Epidermal melanocyte (primary cell): ENCODE measurements around the gene KCND2.
"Not testable (repeated sequence)": the region's sequence is repeated elsewhere in the genome, so short reads cannot be mapped to it uniquely, and the experiment has no call there.

Experiments
- DNase-seq: peaks from one replicate; pipeline ENCODE4 v3.0.0; 2011; ENCODE audit warnings: low spot score; ENCODE audit not compliant: insufficient read length

The KCND2 gene

DNA sequence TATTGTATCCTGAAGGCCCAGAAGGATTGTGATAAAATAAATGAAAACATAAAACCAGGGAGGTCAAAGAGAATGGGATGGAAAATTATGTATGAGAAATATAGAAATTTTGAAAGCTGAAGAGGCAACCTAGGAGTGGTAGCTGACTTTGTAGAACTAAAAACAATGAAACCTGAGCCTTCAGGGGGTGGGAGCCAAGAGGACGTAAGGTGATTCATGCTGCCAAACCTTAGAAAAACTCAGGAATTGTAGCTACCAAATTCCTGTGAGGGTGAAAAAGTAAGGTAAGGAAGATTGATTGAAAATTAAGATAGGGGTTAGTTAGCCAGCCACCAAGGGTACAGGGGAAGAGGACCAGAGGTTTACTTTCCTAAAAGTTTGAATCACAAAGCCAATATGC lies 213.2 kb downstream of the KCND2 start:
- no peak for DNase-seq

DNA sequence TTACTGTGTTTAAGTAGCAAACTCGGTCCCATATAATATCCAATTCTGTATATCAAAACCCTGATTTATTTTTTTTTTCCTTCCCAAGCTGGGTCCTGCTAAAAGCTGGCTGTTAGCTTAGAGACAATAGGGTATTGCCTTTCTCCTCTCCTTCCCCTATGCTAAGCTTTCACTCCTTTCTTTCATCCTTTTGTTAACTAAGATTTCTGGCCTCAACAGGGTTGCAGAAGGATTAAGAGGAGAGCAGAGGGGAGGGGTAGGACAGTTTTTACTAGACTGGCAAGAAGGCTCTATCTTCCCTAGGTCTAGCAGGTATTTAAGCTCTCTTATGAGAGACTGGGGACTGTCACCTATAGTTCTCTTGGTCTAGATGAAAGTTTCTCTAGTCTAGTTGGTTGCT lies 229.2 kb downstream of the KCND2 start:
- no peak for DNase-seq

DNA sequence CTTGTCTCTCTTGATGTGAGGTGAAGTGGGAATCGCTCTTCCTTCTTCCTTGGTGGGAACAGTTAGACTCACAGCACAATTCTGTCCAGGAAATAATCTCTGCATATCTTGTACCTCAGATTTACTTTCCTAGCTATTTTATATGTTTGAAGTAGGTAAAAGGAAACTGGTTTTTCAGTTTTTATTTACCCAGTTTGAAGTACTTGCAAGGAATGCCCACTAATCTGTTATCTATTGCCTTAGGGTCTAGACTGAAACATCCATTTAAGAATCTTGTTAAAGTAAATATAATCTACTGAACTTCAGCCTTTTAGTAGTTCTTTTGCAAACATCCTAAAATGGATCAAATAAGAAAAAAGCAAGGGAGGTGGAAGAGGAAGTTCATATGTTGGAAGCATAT lies 229.8 kb downstream of the KCND2 start:
- DNase-seq = no peak

DNA sequence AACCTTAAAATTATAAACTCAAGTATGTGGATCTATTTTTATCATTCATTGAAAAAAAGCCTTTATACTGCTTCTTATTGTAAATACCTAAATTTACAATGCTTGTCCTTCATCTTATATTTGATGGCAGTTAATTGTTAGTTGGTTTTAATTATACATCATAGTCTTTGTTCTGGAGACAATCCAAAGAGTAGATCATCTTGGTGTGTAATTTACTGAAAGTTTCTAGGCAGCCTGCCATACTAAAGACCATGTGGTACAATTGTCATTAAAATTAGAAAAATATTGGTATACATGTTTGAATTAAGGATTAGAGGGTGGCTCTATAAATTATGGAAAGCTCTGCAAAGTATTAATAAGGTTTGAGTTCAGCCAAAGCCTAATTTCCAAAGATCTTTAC lies 231.4 kb downstream of the KCND2 start:
- DNase-seq = no peak

DNA sequence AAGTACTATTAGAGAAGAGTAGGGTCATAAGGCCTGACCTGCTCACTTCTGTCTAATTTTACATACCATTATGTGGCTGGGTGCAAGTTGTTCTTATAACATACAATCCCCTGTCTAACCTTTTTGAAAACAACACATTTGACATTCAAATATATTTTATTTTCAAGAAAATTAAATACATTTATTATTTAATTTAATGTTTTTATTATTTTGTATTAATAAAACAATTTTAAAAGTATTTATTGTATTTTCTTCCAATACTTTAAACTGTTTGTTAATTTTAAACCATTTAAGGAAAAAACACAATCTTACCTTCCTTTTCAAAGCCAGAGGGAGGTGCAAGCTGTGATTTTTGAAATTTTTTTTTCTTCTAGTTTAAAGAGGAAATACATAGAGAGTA lies 232.8 kb downstream of the KCND2 start:
- no peak for DNase-seq

DNA sequence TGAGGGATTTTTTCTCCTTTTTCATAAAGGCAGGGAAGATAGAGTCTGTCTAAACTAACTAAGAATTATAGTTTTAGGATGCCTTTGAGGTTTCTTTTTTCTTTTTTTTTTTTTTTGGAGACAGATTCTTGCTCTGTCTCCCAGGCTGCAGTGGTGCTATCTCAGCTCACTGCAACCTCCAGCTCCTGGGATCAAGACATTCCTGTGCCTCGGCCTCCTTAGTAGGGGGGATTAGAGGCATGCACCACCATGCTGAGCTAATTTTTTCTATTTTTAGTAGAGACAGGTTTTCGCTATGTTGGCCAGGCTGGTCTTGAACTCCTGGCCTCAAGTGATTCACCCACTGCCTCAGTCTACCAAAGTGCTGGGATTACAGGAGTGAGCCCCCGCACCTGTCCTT lies 239.7 kb downstream of the KCND2 start:
- no peak for DNase-seq

DNA sequence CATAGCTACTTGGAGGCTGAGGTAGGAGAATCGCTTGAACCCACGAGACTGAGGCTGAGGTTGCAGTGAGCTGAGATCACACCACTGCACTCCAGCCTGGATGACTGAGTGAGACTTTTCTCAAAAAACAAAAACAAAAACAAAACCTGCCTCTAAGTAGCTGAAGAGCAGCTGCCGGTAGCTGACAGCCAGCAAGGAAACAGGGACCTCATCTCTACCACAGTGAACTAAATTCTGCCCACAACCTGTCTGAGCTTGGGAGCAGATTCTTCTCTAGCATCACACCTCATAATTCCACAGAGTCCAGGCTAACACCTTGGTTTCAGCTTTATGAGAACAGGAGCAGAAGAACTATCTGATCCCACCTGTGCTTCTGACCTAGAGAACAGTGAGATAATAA lies 246.2 kb downstream of the KCND2 start:
- DNase-seq = no peak

DNA sequence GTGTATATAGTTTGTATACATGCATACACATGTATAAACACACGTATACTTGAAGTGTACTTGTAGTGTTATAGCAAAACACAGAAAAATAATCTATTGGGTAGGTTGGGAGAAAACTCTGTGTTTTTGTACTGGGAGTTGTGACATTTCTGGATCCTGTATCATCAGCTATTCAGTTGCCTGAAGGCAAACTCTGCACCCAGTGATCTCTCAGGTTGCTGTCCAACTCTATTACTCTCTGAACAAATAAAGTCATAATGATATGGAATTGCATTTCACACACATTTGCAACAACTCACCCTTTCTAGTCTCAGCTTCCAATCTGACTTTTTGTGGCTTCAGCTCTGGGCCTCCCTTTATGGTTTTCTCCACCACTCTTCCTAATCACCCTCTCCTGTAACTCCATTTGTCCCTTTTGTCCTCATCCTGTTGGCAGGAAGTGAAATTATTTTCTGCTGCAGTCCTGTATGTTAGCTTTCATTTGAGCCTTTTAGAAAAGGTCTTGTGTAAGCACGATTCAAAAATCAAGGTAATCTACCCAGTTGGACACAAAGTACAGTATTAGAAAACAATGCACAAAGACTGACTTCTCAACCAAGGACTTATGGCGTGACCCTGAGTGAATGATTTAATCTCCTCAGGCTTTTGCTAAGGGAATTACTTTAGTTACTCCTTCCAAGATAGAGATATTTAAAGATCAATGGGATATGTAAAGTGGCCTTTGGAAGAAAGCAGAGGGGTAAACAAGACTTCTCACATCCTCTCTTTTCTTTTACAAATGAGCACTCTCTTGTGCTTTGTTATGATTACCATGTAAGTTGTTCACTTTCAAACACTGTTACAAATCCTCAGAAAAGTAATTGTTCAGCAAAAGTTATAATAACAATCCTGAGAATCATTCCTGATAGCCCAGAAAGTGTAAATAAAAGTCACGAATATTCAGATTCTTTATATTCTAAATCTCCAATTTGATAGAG lies 249.1 kb downstream of the KCND2 start:
- DNase-seq = no peak

DNA sequence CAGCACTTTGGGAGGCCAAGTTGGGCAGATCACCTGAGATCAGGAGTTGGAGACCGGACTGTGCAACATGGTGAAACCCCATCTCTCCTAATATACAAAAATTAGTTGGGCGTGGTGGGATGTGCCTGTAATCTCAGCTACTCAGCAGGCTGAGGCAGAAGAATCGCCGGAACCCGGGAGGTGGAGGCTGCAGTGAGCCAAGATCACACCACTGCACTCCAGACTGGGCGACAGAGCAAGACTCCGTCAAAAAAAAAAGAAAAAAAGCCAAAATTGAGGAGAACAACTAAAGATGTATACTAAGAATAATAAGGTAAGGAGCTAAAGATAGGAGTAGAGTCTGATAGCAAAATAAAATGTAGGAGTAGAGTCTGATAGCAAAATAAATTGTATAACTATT lies 251.0 kb downstream of the KCND2 start:
- no peak for DNase-seq

DNA sequence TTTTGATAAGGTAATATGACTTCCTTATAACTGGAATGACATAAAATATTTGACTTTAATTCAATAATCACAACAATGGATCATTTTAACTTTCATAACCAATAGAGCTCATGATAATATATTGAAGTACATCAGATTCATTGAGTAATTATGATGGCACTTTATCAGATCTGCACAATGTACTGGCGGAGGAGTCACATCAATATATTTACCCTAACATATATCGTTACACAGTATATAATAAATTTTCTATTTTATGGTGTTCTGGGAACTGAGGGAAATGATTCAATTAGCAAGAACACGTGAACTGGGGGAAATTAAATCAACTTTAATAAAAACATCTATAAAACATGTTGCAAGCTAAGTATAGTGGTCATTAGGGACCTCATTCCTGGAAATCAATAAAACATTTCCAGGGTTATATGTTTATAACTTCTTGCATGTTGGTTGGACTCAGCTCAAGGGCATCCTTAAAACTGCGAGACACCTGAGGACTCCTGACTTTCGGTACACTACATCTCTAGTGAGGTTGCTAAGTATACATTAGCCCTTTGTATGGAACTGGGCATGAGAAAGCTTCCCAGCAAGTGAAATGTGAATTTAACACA lies 254.0 kb downstream of the KCND2 start:
- DNase-seq = no peak

DNA sequence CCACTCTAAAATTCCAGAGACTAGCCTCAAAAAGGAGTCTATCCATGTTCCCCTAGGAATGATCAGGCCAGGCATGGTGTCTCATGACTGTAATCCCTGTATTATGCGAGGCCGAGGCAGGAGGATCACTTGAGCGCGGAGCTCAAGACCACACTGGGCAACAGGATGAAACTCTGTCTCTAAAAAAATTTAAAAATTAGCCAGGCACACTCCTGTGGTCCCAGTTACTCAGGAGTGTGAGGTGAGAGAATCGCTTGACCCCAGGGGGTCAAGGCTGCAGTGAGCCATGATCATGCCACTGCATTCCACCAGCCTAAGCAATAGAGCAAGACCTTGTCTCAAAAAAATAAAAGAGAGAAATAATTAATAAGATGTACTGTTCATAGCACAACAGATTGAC lies 256.8 kb downstream of the KCND2 start:
- no peak for DNase-seq

DNA sequence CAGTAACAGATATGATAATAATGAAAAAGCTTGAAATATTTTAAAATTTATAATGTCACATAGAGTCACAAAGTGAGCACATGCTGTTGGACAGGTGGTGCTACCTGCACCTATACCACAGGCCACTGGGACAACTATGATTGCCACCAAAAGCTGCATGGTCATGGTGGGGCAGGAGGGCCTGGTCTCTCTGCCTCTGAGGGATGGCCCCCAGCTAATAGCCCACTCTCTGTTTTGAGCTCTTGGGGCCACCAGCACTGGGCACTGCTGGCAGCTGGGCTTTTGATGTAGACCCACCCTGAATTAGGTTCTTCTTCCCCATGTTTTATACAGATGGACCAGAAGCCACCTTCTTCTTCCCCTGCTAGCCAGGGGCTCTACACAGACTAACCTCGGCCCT lies 265.4 kb downstream of the KCND2 start:
- no peak for DNase-seq

DNA sequence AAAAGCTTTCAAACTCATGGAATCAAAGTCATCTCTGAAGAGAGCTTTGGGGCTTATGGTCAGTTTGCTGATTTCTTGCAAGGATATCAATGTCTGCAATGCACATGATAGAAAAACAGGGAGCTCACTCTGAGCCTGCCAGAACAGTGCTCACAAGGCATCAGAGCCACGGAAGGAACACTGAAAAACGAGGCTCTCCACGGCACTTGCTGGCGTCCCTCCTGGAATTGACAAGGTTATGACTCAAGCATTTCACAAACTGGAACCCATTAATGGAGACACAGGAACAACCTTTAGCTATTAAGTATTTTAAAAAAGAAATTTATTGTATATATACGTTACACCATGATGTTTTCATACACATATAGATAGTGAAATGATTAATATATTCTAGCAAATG lies 266.3 kb downstream of the KCND2 start:
- DNase-seq = no peak

DNA sequence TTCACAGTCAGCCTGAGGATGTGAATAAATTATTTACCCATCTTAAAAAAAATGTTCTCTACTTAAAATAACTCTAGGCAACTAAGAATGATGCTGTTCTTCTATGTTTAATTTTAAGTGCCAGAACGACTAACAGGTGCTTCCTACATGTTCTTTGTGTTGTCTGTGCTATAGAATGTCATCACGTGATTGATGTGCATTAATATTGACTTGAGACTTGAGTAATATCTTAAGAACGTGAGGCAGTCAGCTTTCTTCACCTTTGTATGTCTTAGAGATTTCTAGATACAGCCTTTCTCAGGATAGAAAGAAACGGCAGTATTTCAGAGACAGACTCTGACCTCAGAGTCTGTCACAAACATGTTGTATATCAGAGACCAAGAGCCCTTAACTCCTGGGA lies 274.6 kb downstream of the KCND2 start:
- no peak for DNase-seq

DNA sequence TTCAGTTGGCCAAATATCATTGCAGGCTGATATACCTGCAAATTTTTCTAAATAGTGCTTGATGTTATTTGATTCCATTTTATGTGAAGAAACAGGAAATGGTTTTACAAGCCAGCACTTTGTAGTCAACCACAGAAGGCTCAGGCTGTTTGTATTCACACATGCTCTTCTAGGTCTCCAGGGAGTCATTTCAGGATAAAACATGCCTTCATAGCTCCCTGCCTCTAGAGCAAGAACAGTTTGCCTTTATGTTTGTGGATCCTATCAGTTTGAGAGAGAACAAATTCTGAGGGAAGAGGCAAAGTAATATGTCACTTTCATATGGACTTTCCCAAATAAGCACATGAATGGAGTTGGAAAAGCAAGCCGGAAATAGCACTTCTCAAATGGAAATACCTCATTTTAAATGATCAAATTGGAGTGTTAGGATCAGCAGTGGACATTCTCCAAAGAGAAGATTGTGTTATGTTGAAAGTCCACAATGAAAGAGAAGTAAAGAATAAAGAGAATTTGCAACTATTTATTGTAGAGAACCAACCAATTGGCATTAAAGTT lies 277.6 kb downstream of the KCND2 start:
- no peak for DNase-seq

DNA sequence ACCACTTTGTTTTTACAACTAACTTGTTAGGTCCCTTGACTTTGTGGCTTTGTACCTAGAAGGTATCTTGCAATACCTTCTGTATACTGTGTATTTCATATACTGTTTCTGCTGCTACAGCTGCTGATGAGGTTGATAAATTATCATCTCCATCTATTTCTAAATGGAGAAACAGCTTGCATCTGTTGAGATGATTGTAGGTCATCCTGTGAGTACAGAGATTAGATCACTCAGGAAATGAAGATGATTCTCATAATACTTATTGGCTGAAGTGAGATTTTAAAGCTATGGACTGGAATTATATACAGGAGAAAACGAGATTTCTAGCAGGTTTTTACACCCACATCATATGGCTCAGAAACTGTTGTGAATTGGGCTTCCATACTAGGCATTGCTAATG lies 280.5 kb downstream of the KCND2 start:
- no peak for DNase-seq

DNA sequence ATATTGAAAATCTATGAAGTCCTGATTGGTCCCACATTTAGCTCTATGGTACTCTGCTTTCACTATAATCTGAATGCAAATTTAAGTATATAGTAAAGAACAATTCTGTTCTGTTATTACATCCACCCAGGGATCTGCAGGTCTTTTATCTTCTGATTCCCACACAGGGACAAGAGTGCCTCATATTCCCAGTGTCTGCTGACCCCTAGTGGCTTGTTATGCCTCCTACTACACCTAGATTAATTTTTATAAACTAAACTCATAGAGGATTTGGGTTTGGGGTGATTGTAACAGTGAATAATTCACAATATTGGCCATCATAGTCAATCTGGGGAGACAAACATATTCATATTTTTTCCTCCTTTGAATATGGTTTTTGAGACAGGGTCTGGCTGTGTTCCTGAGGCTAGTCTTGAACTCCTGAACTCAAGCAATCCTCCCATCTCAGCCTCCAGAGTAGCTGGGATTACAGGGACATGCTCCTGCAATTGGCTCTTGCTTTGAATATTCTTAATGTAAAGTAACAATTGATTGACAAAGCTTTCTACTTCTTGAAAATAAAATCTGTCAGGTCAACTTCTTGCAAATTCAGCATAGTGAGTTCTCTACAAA lies 282.1 kb downstream of the KCND2 start:
- peak; percentile 25 for DNase-seq

DNA sequence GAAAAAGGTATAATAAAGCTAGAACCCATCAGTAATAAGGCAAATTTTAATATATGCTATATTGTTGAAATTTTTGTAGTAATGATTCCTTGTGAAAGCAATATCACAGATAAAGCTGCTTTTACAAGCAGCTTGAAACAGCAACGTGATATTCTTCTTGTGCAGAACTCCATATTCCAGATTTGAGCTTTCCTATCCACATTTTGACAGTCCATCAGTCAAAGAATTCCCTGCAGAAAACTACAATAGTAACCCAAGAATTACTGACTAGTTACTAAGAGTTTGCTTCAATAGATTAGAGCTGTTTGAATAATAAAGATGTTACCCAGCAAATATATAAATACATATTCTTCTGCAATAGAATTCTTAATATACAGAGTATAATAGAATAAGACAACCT lies 291.2 kb downstream of the KCND2 start:
- no peak for DNase-seq

DNA sequence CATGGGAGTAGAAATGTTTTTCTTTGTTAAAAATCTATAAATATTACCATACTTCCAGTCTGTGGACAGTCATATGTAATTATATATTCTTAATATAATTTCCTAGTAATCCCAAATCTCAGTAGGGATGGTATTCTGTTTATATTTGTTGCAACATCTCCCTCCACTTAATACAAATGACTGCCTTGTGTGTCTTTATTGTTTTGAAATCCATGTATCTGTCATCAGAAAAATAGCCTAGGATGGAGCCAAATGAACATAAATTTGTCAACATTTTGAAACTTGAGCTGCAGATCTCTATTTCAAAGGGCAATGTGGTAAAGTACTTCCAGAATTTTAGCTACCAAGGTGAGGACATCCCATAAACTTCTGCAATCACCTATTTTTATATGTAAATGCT lies 294.2 kb downstream of the KCND2 start:
- DNase-seq = no peak

DNA sequence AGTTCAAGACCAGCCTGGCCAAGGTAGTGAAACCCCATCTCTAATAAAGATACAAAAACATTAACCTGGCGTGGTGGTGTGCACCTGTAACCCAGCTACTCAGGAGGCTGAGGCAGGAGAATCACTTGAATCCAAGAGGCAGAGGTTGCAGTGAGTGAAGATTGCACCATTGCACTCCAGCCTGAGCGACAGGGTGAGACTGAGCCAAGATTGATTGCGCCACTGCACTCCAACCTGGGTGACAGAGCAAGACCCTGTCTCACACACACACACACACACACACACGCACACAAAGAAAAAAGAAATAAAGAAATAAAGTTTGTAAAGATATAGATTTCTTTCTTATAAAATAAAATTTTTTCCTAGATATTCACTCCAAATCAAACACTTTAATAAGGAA lies 305.7 kb downstream of the KCND2 start:
- DNase-seq = not testable (repeated sequence)

DNA sequence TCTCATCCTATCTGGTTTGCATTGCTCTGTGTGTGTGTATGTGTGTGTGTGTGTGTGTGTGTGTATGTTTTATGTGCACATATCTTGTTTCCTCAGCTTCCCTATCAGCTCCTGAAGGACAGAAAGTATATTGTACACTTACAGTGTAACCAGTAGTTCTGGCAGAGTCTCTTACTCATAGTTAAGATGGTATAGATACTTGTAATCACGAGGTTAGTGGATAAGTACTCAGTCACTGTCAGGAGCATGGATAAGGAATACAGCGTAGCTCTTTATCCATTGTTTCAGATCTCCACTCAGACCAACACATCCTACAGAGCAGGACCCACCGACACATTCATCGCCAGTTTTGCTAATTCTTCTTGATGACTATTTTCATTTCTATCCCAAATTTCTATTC lies 309.9 kb downstream of the KCND2 start:
- DNase-seq = no peak

DNA sequence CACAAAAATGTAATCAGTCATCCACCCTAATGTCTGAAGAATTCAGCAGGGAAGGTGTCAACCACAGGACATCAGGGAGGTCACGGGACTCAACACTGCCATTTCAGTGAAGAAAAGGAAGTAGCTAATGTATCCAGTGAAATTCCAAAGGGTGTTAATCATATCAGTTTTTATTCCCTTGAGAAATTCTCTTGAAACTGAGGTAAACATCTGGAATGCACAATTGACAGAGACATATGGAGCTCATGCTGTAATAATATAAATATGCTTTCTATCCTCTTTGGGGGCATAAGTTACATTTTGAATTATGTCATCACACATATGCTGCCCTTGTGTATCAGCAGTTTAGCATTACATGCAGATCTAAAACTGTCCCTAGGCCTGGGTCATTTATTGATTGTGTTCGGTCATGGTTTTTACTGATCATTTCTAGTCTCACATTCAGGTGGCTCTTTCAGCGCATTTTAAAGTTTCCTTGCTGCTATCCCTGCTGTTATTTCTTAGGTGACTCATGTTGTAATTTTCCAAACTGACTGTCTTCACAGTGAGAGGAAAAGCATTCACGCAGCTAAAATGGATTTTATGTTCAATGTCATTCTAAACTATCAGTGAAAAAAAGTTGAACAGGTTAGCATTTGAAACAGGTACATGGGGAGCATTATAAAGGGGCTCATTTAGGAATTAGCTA lies 311.1 kb downstream of the KCND2 start:
- DNase-seq = no peak
